Lower leg skin (tissue), 3 donors: ENCODE data around the gene GK2.

Experiments used
- POLR2A ChIP-seq, 2 donors: fragments of 450-650 bp; IDR thresholded peaks; one replicate each; pipeline ENCODE4 v1.6.1; 2016 to 2017; ENCODE audit warnings: antibody characterized with exemption in 2 of 2, mild to moderate bottlenecking in 1 of 2, moderate library complexity in 1 of 2
- TF ChIP-seq, protein P1 (sequence below), 3 donors: fragments of 450-650 bp; IDR thresholded peaks; one replicate each; pipeline ENCODE4 v1.5.1; 2016; ENCODE audit warnings: antibody characterized with exemption in 3 of 3, mild to moderate bottlenecking in 3 of 3, moderate library complexity in 2 of 3

DNA sequence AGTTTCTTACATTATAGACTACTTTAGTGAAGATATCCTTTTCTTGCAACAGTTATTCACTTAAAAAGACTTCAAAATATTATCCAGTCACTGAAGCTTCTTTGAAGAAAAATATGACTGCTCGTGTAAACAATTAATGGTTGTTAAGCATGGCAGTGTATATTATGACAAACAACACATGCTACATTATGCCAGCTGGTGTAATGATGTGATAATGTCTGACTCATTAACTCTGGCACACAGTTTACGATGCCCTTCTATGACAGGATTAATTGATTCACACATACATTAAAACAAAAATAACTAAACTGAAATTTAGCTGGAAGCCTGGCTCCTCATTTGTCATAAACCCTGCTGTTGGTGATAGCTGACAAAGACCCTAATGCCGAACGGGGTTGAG lies 22.4 kb downstream of the GK2 start:
- TF ChIP-seq, protein P1, sequence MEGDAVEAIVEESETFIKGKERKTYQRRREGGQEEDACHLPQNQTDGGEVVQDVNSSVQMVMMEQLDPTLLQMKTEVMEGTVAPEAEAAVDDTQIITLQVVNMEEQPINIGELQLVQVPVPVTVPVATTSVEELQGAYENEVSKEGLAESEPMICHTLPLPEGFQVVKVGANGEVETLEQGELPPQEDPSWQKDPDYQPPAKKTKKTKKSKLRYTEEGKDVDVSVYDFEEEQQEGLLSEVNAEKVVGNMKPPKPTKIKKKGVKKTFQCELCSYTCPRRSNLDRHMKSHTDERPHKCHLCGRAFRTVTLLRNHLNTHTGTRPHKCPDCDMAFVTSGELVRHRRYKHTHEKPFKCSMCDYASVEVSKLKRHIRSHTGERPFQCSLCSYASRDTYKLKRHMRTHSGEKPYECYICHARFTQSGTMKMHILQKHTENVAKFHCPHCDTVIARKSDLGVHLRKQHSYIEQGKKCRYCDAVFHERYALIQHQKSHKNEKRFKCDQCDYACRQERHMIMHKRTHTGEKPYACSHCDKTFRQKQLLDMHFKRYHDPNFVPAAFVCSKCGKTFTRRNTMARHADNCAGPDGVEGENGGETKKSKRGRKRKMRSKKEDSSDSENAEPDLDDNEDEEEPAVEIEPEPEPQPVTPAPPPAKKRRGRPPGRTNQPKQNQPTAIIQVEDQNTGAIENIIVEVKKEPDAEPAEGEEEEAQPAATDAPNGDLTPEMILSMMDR (IDR thresholded peaks at IDR 0.05) = no peak
- TF ChIP-seq POLR2A (IDR thresholded peaks at IDR 0.05) = no peak
